SIG-M5 treated with dmso at 0.1 percent for 504 hours (cell line): ENCODE measurements around the gene DYRK2.

ENCODE experiments used
- DNase-seq: peaks from one replicate; lab custom pipeline; 2025; ENCODE audit not compliant: unreplicated experiment; lab: John Stamatoyannopoulos, UW

Gene DYRK2

GRCh38 chr12:67645601-67646000 lies 2.9 kb upstream of the DYRK2 start:
- DNase-seq = no peak

- no peak for DNase-seq
Measured at GRCh38 chr12:67646775-67647174, 1.8 kb upstream of the DYRK2 start.

GRCh38 chr12:67647181-67647798 lies 1.3 kb upstream of the DYRK2 start:
- DNase-seq = no peak

- peak; percentile 80 for DNase-seq
Measured at GRCh38 chr12:67647799-67648520, 585 bp upstream of the DYRK2 start.

- DNase-seq = no peak
Measured at GRCh38 chr12:67649261-67649569, 670 bp downstream of the DYRK2 start.

GRCh38 chr12:67649570-67650387 lies 1.2 kb downstream of the DYRK2 start:
- DNase-seq = no peak

- DNase-seq = peak; percentile 14
Measured at GRCh38 chr12:67650388-67651131, 2.0 kb downstream of the DYRK2 start.

GRCh38 chr12:67651132-67651695 lies 2.7 kb downstream of the DYRK2 start:
- peak; percentile 27 for DNase-seq

- no peak for DNase-seq
Measured at GRCh38 chr12:67655829-67656228, 7.3 kb downstream of the DYRK2 start.

- DNase-seq = no peak
Measured at GRCh38 chr12:67656251-67656650, 7.7 kb downstream of the DYRK2 start.

- DNase-seq = no peak
Measured at GRCh38 chr12:67658486-67658885, 9.9 kb downstream of the DYRK2 start.

GRCh38 chr12:67659292-67659691 lies 10.7 kb downstream of the DYRK2 start:
- DNase-seq = peak; percentile 16

GRCh38 chr12:67661311-67662021 lies 12.9 kb downstream of the DYRK2 start:
- DNase-seq = peak; percentile 18

GRCh38 chr12:67662910-67663538 lies 14.5 kb downstream of the DYRK2 start:
- DNase-seq = no peak

GRCh38 chr12:67664171-67664570 lies 15.6 kb downstream of the DYRK2 start:
- DNase-seq = no peak

- DNase-seq = no peak
Measured at GRCh38 chr12:67665679-67666078, 17.1 kb downstream of the DYRK2 start.

GRCh38 chr12:67666605-67667004 lies 18.1 kb downstream of the DYRK2 start:
- no peak for DNase-seq

GRCh38 chr12:67667276-67668073 lies 18.9 kb downstream of the DYRK2 start:
- no peak for DNase-seq
